ENCODE results near the gene BRSK1. TPM values are rescaled to one million over a fixed set of nuclear protein-coding genes. Genes with fewer than 3 reads are reported as not detected.

The BRSK1 gene
- total RNA-seq, 8 experiments from 2014 or later: 1.4 to 102 (median 77.8) TPM

DNA sequence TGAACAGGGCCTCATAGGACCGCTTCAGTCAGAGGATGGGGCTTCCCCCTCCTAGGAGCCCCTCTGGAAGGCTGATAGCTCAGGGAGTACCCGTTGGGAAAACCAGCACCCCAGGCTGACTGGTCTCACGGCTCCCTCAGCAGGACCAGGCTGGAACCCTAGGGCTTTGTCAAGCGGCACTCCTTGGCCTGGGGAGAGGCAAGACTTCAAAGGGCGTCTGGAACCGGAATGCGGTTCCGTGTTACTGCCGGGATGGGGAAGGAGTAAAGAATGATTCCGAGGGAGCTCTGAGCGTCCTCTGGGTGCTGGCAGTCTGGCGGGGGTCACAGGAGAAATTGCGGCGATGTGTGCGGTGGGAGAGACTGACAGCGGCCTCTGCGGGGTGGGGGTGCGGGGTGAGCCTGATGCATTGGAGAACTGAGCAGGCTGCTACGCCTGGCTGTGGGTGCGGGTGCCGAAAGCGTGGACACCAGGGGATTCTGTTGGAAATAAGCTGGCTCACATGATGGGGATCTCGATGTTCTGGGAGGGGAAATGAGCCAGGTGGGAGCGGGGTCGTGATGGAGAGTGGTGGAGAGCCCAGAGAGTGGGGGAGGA lies 68.8 kb downstream of the BRSK1 start:
- Histone ChIP-seq H3K4me3 (no peak overlapping the region), H3K27ac (no peak overlapping the region), H3K4me1 (replicated peaks in 1 of 2) (peaks cover 23 to 32% of the 10 kb centered on the region in 2 donors)
- ATAC-seq (replicated peaks in 6 of 8): no peak
- in situ Hi-C loops (cut with MboI; ENCODE audit: low pct_unique_long_range_greater_than_20kb in 2 of 9, low sequenced_read_pairs in 9 of 9, unreplicated experiment in 9 of 9): no loop called here
- 0 to 100% (median 75%) methylated on average over 1 to 2 of the region's 25 CpGs; no CpG with 5 or more reads in 6 of the 10 experiments for WGBS, 10 experiments

DNA sequence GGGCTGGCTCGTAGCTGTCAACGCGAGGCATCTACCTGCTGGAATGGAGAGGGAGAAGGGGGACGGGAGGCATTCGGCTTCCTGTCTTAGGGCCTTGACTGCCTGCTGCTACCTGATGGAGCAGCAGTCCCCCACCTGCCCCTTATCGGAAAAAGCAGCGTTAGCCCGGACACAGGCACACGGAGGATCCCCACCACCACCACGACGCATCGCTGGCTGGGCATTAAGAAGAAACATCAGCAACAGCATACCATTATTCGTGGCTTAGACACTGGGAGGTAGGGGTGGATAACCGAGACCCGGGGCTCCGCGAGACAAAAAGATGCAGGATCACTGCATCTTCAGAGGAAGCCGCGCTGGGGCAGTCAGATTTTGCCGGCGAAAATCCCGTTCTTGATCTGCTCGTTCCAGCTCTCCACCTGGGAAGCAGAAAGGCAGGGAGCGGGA lies 69.6 kb downstream of the BRSK1 start:
- Histone ChIP-seq H3K27ac (no peak overlapping the region), H3K4me3 (peak overlapping the region; percentile 28 to 46 (median 38)), H3K4me1 (replicated peaks in 1 of 2) (peaks cover 16 to 25% of the 10 kb centered on the region in 2 donors)
- in situ Hi-C loops (cut with MboI; ENCODE audit: low pct_unique_long_range_greater_than_20kb in 2 of 9, low sequenced_read_pairs in 9 of 9, unreplicated experiment in 9 of 9): no loop called here
- ATAC-seq (replicated peaks in 6 of 8): peak in 4 of 8 experiments; percentile 9 to 13 (median 12)
- 0 to 7% (median 0%) methylated on average over 1 to 4 of the region's 24 CpGs; no CpG with 5 or more reads in 3 of the 10 experiments for whole genome bisulfite sequencing, 10 experiments

DNA sequence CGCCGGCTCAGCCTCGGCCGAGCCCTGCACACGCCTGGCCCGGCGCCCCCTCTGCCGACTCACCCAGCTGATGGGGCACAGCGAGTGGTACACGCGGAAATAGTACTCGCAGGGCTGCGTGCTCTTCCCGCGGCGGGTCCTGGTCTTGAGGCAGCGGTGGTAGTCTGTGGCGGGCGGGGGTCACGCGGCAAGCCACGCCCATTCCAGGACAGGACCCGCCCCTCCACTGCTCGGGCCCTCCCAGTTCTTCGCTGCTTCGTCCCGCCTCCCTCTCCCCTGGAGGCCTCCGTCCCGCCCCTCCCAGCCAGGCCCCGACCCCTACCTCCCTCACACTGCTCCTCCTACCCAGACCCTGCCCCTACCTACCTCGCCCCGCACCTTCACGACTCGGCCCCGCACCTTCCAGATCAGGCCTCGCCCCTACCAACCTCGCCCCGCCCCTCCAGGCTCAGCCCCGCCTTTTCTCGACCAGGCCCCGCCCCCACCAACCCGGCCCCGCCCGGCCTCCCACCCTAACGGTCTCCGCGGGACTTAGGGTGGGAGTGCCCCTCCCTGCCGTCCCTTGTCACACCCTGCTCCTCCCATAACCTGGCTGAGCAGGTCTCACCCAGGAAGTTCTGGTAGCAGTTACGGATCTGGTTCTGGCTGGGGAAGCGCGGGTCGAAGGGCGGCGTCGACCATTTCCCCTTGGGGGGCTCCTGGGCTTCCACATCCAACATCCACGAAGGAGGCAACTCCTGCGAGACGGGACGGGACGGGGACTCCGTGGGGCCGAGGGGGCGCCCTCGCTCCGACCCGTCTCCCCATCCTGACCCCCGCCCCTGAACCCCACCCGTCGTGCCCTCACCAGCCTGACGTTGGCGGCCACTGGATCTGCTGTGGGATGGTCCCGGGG lies 70.3 kb downstream of the BRSK1 start:
- in situ Hi-C loops (cut with MboI; ENCODE audit: low pct_unique_long_range_greater_than_20kb in 2 of 9, low sequenced_read_pairs in 9 of 9, unreplicated experiment in 9 of 9): no loop called here
- peak; percentile 79 to 92 (median 86) for ATAC-seq (replicated peaks in 6 of 8)
- WGBS, 10 experiments: no CpG with 5 or more reads among the region's 72 CpGs
- Histone ChIP-seq H3K27ac (no peak overlapping the region), H3K4me1 (replicated peaks in 1 of 2) (peaks cover 9 to 18% of the 10 kb centered on the region in 2 donors), H3K4me3 (peak overlapping the region; percentile 28 to 46 (median 38))

DNA sequence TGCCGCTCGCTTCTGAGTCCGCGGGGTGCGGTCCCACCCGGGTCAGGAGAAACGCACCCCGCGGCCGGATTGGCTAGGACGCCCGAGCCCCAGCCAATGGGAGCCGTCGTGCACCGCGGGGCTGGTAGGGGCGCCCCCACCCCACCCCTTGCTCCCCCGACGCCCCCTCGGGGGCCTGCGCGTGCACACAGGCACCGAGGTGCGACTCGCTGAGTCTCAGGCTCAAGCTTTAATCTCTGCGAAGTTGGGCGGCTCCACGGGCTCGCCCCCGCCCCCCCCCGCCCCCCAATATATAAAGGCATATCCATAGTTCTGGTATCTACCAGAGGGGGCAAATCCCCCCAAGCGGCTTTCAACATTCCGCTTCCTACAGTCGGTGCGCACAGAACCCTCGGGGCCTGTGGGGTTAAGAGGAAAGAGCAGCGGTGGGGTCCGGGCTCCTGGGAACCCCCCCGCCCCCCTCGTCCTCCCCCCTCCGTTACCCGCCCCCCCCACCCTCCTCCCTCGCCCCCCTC lies 71.0 kb downstream of the BRSK1 start, which contains the start of gene COX6B2:
Gene COX6B2, minus strand, starts transcription at position 22 of the 515 bp plus-strand sequence. CDS start 198 bp downstream, outside the sequence.
- Histone ChIP-seq H3K27ac (no peak within 1 kb of the TSS), H3K4me3 (peak within 1 kb of the TSS; percentile 28 to 46 (median 38)), H3K4me1 (replicated peaks in 1 of 2) (peaks cover 7 to 14% of the 10 kb centered on the region in 2 donors)
- no CpG with 5 or more reads among the region's 43 CpGs for WGBS, 10 experiments
- in situ Hi-C loops (cut with MboI; ENCODE audit: low pct_unique_long_range_greater_than_20kb in 2 of 9, low sequenced_read_pairs in 9 of 9, unreplicated experiment in 9 of 9): no loop called here
- peak in 7 of 8 experiments; percentile 5 to 41 (median 13) for ATAC-seq (replicated peaks in 6 of 8)

DNA sequence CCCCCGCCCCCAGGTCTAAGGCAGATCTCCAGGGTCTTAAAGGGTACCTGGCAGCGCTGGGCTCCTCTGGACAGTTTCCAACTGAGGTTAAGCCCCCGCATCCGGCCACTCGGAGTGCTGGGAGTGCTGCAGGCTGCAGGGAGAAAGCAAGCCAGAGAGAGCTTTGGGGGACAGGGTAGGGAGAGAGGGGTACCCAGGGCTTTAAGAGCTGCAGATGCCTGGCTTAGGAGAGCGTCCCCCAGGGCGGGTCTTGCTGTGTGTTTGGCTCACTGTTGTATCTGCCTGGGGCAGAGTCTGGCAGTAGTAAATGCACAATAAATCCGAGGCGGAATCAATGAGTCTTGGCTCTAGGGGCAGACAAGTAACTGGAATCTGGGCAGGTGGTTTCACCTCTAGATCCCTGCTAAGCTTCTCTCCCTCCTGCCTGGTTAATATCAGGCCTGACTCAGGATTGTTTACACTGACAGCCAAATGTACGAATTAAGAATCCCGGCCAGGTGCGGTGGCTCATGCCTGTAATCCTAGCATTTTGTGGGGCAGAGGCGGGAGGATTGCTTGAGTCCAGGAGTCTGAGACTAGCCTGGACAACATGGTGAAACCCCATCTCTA lies 71.5 kb downstream of the BRSK1 start:
- 0 to 87% (median 40%) methylated on average over 1 to 6 of the region's 13 CpGs; no CpG with 5 or more reads in 3 of the 10 experiments for WGBS, 10 experiments
- peaks cover 7 to 14% of the 10 kb centered on the region in 2 donors for H3K4me1 ChIP-seq (replicated peaks in 1 of 2)
- no peak overlapping the region for H3K4me3 ChIP-seq
- in situ Hi-C loops (cut with MboI; ENCODE audit: low pct_unique_long_range_greater_than_20kb in 2 of 9, low sequenced_read_pairs in 9 of 9, unreplicated experiment in 9 of 9): no loop called here
- H3K27ac ChIP-seq: no peak overlapping the region
- no peak for ATAC-seq (replicated peaks in 6 of 8)

DNA sequence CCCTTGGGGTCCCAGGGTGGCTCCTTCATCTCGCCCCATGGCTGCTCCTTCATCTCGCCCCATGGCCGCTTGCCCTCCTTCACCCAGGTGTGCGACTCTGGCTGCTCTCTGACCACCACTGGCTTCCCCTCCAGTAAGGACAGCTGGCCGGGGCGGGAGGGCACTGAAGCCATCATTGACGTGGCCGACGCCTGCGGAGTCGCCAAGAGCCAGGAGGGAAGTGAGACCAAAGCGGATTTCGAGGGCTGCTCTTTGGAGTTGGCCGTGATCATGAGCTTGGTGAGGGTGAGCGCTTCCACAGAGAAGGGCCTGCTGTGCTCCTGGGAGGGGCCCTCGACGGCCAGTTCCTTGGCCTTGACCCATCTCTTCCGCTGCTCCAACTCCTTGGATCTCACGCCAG lies 74.7 kb downstream of the BRSK1 start:
- peaks cover 10 to 20% of the 10 kb centered on the region in 2 donors for H3K4me1 ChIP-seq (replicated peaks in 1 of 2)
- no peak overlapping the region for H3K27ac ChIP-seq
- in situ Hi-C loops (cut with MboI; ENCODE audit: low pct_unique_long_range_greater_than_20kb in 2 of 9, low sequenced_read_pairs in 9 of 9, unreplicated experiment in 9 of 9): no loop called here
- no peak for ATAC-seq (replicated peaks in 6 of 8)
- H3K4me3 ChIP-seq: no peak overlapping the region
- 59 to 86% (median 80%) methylated on average over 2 to 10 of the region's 19 CpGs; no CpG with 5 or more reads in 7 of the 10 experiments for WGBS, 10 experiments

DNA sequence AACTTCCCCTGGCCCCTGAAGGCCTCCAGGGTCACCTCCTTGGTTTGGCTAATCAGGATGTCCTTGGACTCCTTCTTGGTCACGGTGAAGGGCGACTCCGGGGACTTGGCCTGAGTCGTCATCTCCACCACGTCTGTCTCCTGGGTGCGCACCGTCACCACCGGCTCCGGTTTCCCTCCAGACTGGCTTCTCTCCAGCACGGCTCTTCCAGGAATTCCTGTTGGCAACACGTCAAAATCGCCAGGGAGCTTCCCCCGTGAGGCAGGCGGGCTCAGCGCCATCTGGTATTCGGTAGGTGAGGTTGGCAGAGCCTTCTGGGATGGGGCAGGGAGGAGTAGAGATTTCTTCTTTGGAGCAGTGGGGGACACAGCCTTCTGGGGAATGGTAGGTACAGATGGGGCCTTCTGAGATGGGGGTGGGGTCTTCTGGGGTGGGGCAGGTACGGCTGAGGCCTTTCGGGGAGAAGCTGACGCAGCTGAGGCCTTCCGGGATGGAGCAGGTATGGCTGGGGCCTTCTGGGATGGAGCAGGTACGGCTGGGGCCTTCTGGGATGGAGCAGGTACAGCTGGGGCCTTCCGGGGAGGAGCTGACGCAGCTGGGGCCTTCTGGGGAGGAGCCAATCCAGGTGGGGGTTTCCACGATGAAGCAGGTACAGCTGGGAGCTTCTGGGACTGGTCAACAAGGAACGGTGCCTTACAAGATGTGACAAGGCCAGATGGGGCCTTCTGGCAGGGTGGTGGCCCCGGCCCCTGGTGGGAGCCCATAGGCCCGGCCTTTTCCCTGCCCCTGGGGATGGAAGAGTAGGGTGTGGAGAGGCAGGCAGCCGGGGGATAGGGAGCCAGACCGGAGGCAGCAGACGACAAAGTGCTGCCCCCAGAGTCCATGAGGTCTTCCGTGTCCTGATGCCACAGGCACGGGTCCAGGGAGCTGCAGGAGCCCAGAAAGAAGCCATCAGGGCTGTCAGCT lies 75.4 kb downstream of the BRSK1 start:
- no peak for ATAC-seq (replicated peaks in 6 of 8)
- H3K4me1 ChIP-seq (replicated peaks in 1 of 2): peaks cover 10 to 19% of the 10 kb centered on the region in 2 donors
- in situ Hi-C loops (cut with MboI; ENCODE audit: low pct_unique_long_range_greater_than_20kb in 2 of 9, low sequenced_read_pairs in 9 of 9, unreplicated experiment in 9 of 9): no loop called here
- WGBS, 10 experiments: 20 to 100% (median 79%) methylated on average over 1 to 10 of the region's 32 CpGs; no CpG with 5 or more reads in 5 of the 10 experiments
- H3K4me3 ChIP-seq: no peak overlapping the region
- no peak overlapping the region for H3K27ac ChIP-seq

DNA sequence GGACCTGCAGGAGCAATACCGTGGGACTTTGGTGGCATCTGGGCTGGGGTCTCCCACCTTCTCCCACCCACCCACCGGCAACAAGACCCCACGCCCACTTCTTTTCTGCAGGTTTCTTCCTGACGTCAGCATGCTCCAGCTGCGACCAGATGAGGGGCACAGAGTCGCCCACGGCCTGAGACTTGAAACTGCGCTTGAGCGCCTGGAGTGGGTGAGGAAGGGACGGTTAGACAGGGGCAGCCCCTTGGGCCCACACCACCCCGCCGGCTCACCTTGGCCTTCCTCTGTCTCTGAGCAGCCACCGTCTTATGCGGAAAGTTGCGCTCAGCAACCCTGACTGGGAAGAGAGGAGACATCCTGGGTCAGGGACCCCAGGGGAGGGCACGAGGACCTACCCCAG lies 77.1 kb downstream of the BRSK1 start:
- 33 to 100% (median 69%) methylated on average over 1 to 3 of the region's 16 CpGs; no CpG with 5 or more reads in 5 of the 10 experiments for WGBS, 10 experiments
- no peak for ATAC-seq (replicated peaks in 6 of 8)
- Histone ChIP-seq H3K4me3 (no peak overlapping the region), H3K27ac (no peak overlapping the region), H3K4me1 (replicated peaks in 1 of 2) (peaks cover 10 to 14% of the 10 kb centered on the region in 2 donors)
- in situ Hi-C loops (cut with MboI; ENCODE audit: low pct_unique_long_range_greater_than_20kb in 2 of 9, low sequenced_read_pairs in 9 of 9, unreplicated experiment in 9 of 9): no loop called here

Other genes starting within 250 kb of the BRSK1 start
- gene GP6, start 245.7 kb upstream of the BRSK1 start, total RNA-seq: under 1 TPM in 7 of 8 experiments, not detected in 1; 0.14 to 1.00 (median 0.57) TPM
- gene RDH13, start 220.8 kb upstream of the BRSK1 start, total RNA-seq: 10 to 100 TPM in 6 of 8 experiments, 1 to 10 TPM in 2; 7.9 to 24.3 (median 14.1) TPM
- gene EPS8L1, start 208.1 kb upstream of the BRSK1 start, total RNA-seq: 10 to 100 TPM in 3 of 8 experiments, 1 to 10 TPM in 5; 2.2 to 38.1 (median 8.1) TPM
- gene PPP1R12C, start 166.4 kb upstream of the BRSK1 start, total RNA-seq: 10 to 100 TPM; 16.6 to 66.3 (median 36.7) TPM
- 10 to 100 TPM in 2 of 8 experiments, 1 to 10 TPM in 6; 1.2 to 36.8 (median 3.9) TPM for gene TNNT1, start 134.8 kb upstream of the BRSK1 start, total RNA-seq
- gene TNNI3, start 126.3 kb upstream of the BRSK1 start, total RNA-seq: 1 to 10 TPM in 7 of 8 experiments, not detected in 1; 2.9 to 8.5 (median 3.2) TPM
- gene DNAAF3, start 117.4 kb upstream of the BRSK1 start, total RNA-seq: 1 to 10 TPM in 6 of 8 experiments, under 1 TPM in 2; 0.41 to 7.2 (median 1.4) TPM
- gene SYT5, start 103.7 kb upstream of the BRSK1 start, total RNA-seq: 10 to 100 TPM in 4 of 8 experiments, 1 to 10 TPM in 4; 1.1 to 19.3 (median 8.7) TPM
- gene PTPRH, start 74.5 kb upstream of the BRSK1 start, total RNA-seq: 10 to 100 TPM in 6 of 8 experiments, 1 to 10 TPM in 2; 4.0 to 59.0 (median 18.1) TPM
- gene TMEM86B, start 55.2 kb upstream of the BRSK1 start, total RNA-seq: 1 to 10 TPM in 7 of 8 experiments, under 1 TPM in 1; 0.81 to 3.1 (median 2.2) TPM
- gene PPP6R1, start 25.0 kb upstream of the BRSK1 start, total RNA-seq: 10 to 100 TPM; 18.3 to 77.0 (median 26.7) TPM
- gene HSPBP1, start 3.9 kb upstream of the BRSK1 start, total RNA-seq: 10 to 100 TPM; 20.6 to 37.3 (median 24.5) TPM
- under 1 TPM in 3 of 8 experiments, not detected in 5; 0.11 to 0.62 (median 0.33) TPM for gene TMEM150B, start 41.3 kb downstream of the BRSK1 start, total RNA-seq
- 10 to 100 TPM in 6 of 8 experiments, 1 to 10 TPM in 2; 8.4 to 25.1 (median 20.9) TPM for gene KMT5C, start 55.9 kb downstream of the BRSK1 start, total RNA-seq
- gene COX6B2, start 70.7 kb downstream of the BRSK1 start, total RNA-seq: 10 to 100 TPM in 1 of 8 experiments, 1 to 10 TPM in 4, under 1 TPM in 3; 0.55 to 15.3 (median 1.2) TPM
- gene GARIN5B, start 79.3 kb downstream of the BRSK1 start, total RNA-seq: under 1 TPM in 6 of 8 experiments, not detected in 2; 0.05 to 0.71 (median 0.14) TPM
- gene IL11, start 86.5 kb downstream of the BRSK1 start, total RNA-seq: 1 to 10 TPM in 2 of 8 experiments, under 1 TPM in 6; 0.10 to 2.4 (median 0.43) TPM
- gene TMEM190, start 92.8 kb downstream of the BRSK1 start, total RNA-seq: 1 to 10 TPM in 1 of 8 experiments, under 1 TPM in 2, not detected in 5; 0.46 to 8.4 (median 0.58) TPM
- gene TMEM238, start 100.3 kb downstream of the BRSK1 start, total RNA-seq: under 1 TPM in 3 of 8 experiments, not detected in 5; 0.23 to 0.40 (median 0.25) TPM
- 1,000 to 10,000 TPM in 2 of 8 experiments, 100 to 1,000 TPM in 6; 362 to 1,444 (median 673) TPM for gene RPL28, start 101.9 kb downstream of the BRSK1 start, total RNA-seq
- 10 to 100 TPM; 21.5 to 86.6 (median 37.8) TPM for gene UBE2S, start 123.8 kb downstream of the BRSK1 start, total RNA-seq
- gene SHISA7, start 159.3 kb downstream of the BRSK1 start, total RNA-seq: 1 to 10 TPM in 5 of 8 experiments, under 1 TPM in 3; 0.10 to 3.4 (median 1.5) TPM
- 10 to 100 TPM; 35.4 to 82.0 (median 59.1) TPM for gene ISOC2, start 177.6 kb downstream of the BRSK1 start, total RNA-seq
- 1 to 10 TPM in 2 of 8 experiments, under 1 TPM in 5, not detected in 1; 0.05 to 1.3 (median 0.72) TPM for gene C19orf85, start 180.8 kb downstream of the BRSK1 start, total RNA-seq
- gene ZNF628, start 192.6 kb downstream of the BRSK1 start, total RNA-seq: 1 to 10 TPM; 1.1 to 5.6 (median 3.6) TPM
- gene NAT14, start 201.2 kb downstream of the BRSK1 start, total RNA-seq: 10 to 100 TPM; 10.9 to 62.6 (median 48.2) TPM
- 1 to 10 TPM in 3 of 8 experiments, under 1 TPM in 5; 0.27 to 3.0 (median 0.63) TPM for gene SSC5D, start 204.4 kb downstream of the BRSK1 start, total RNA-seq

All from motor neuron (in vitro differentiated cells).